ENCODE data around the gene FOXN4.
"Not testable (repeated sequence)": the region's sequence is repeated elsewhere in the genome, so short reads cannot be mapped to it uniquely, and the experiment has no call there.

The FOXN4 gene

GRCh38 chr12:109334887-109335286, 25.8 kb upstream of the FOXN4 start:
- Histone ChIP-seq H3K4me1 (ENCODE audit: control insufficient read depth in 1 of 2, insufficient read depth in 2 of 2, low read length in 2 of 2) (no peaks in the 10 kb centered on the region), H3K27ac (ENCODE audit: low read depth, low read length) (no peak overlapping the region), H3K36me3 (ENCODE audit: control insufficient read depth in 1 of 2, insufficient read depth in 2 of 2, low read length in 2 of 2) (no peaks in the 10 kb centered on the region), H3K9ac (ENCODE audit: low read depth in 1 of 2, low read length in 2 of 2) (no peak overlapping the region), H3K9me3 (ENCODE audit: control insufficient read depth in 1 of 2, low read length in 2 of 2) (no peaks in the 10 kb centered on the region), H3K4me3 (ENCODE audit: low read depth in 1 of 2, low read length in 2 of 2) (no peak overlapping the region), H3K27me3 (ENCODE audit: control insufficient read depth in 1 of 2, insufficient read depth in 2 of 2, low read length in 2 of 2) (peaks cover 0 to 4% of the 10 kb centered on the region in 2 donors)

GRCh38 chr12:109331301-109331952, 22.3 kb upstream of the FOXN4 start:
- H3K9ac ChIP-seq (ENCODE audit: low read depth in 1 of 2, low read length in 2 of 2) = no peak overlapping the region
- H3K27ac ChIP-seq (ENCODE audit: low read depth, low read length) = no peak overlapping the region
- H3K9me3 ChIP-seq (ENCODE audit: control insufficient read depth in 1 of 2, low read length in 2 of 2) = no peaks in the 10 kb centered on the region
- no peak overlapping the region for H3K4me3 ChIP-seq (ENCODE audit: low read depth in 1 of 2, low read length in 2 of 2)
- no peaks in the 10 kb centered on the region for H3K4me1 ChIP-seq (ENCODE audit: control insufficient read depth in 1 of 2, insufficient read depth in 2 of 2, low read length in 2 of 2)
- H3K27me3 ChIP-seq (ENCODE audit: control insufficient read depth in 1 of 2, insufficient read depth in 2 of 2, low read length in 2 of 2) = peaks cover 4 to 6% of the 10 kb centered on the region in 2 donors
- H3K36me3 ChIP-seq (ENCODE audit: control insufficient read depth in 1 of 2, insufficient read depth in 2 of 2, low read length in 2 of 2) = no peaks in the 10 kb centered on the region

GRCh38 chr12:109330282-109331230, 21.5 kb upstream of the FOXN4 start:
- no peaks in the 10 kb centered on the region for H3K9me3 ChIP-seq (ENCODE audit: control insufficient read depth in 1 of 2, low read length in 2 of 2)
- no peak overlapping the region for H3K27ac ChIP-seq (ENCODE audit: low read depth, low read length)
- H3K4me3 ChIP-seq (ENCODE audit: low read depth in 1 of 2, low read length in 2 of 2) = no peak overlapping the region
- H3K9ac ChIP-seq (ENCODE audit: low read depth in 1 of 2, low read length in 2 of 2) = no peak overlapping the region
- no peaks in the 10 kb centered on the region for H3K4me1 ChIP-seq (ENCODE audit: control insufficient read depth in 1 of 2, insufficient read depth in 2 of 2, low read length in 2 of 2)
- no peaks in the 10 kb centered on the region for H3K36me3 ChIP-seq (ENCODE audit: control insufficient read depth in 1 of 2, insufficient read depth in 2 of 2, low read length in 2 of 2)
- H3K27me3 ChIP-seq (ENCODE audit: control insufficient read depth in 1 of 2, insufficient read depth in 2 of 2, low read length in 2 of 2) = peaks cover 4 to 6% of the 10 kb centered on the region in 2 donors

- peaks cover 4 to 6% of the 10 kb centered on the region in 2 donors for H3K27me3 ChIP-seq (ENCODE audit: control insufficient read depth in 1 of 2, insufficient read depth in 2 of 2, low read length in 2 of 2)
- H3K9ac ChIP-seq (ENCODE audit: low read depth in 1 of 2, low read length in 2 of 2) = no peak overlapping the region
- H3K9me3 ChIP-seq (ENCODE audit: control insufficient read depth in 1 of 2, low read length in 2 of 2) = no peaks in the 10 kb centered on the region
- H3K27ac ChIP-seq (ENCODE audit: low read depth, low read length) = no peak overlapping the region
- no peaks in the 10 kb centered on the region for H3K4me1 ChIP-seq (ENCODE audit: control insufficient read depth in 1 of 2, insufficient read depth in 2 of 2, low read length in 2 of 2)
- H3K36me3 ChIP-seq (ENCODE audit: control insufficient read depth in 1 of 2, insufficient read depth in 2 of 2, low read length in 2 of 2) = no peaks in the 10 kb centered on the region
- no peak overlapping the region for H3K4me3 ChIP-seq (ENCODE audit: low read depth in 1 of 2, low read length in 2 of 2)
These were observed 20.6 kb upstream of the FOXN4 start for GRCh38 chr12:109329686-109330085.

- H3K4me1 ChIP-seq (ENCODE audit: control insufficient read depth in 1 of 2, insufficient read depth in 2 of 2, low read length in 2 of 2) = no peaks in the 10 kb centered on the region
These were observed 19.9 kb upstream of the FOXN4 start for GRCh38 chr12:109329003-109329402.

GRCh38 chr12:109321294-109321693, 12.2 kb upstream of the FOXN4 start:
- not testable (repeated sequence) for H3K27ac ChIP-seq (ENCODE audit: low read depth, low read length); H3K4me1 ChIP-seq (ENCODE audit: control insufficient read depth in 1 of 2, insufficient read depth in 2 of 2, low read length in 2 of 2); H3K27me3 ChIP-seq (ENCODE audit: control insufficient read depth in 1 of 2, insufficient read depth in 2 of 2, low read length in 2 of 2); H3K9me3 ChIP-seq (ENCODE audit: control insufficient read depth in 1 of 2, low read length in 2 of 2); H3K9ac ChIP-seq (ENCODE audit: low read depth in 1 of 2, low read length in 2 of 2); H3K4me3 ChIP-seq (ENCODE audit: low read depth in 1 of 2, low read length in 2 of 2); H3K36me3 ChIP-seq (ENCODE audit: control insufficient read depth in 1 of 2, insufficient read depth in 2 of 2, low read length in 2 of 2)

More at GRCh38 chr12:109329003-109329402, 19.9 kb upstream of the FOXN4 start:
- H3K4me3 ChIP-seq (ENCODE audit: low read depth in 1 of 2, low read length in 2 of 2) = no peak overlapping the region
- H3K9ac ChIP-seq (ENCODE audit: low read depth in 1 of 2, low read length in 2 of 2) = no peak overlapping the region
- no peaks in the 10 kb centered on the region for H3K9me3 ChIP-seq (ENCODE audit: control insufficient read depth in 1 of 2, low read length in 2 of 2)
- H3K36me3 ChIP-seq (ENCODE audit: control insufficient read depth in 1 of 2, insufficient read depth in 2 of 2, low read length in 2 of 2) = no peaks in the 10 kb centered on the region
- H3K27ac ChIP-seq (ENCODE audit: low read depth, low read length) = no peak overlapping the region
- peaks cover 6 to 7% of the 10 kb centered on the region in 2 donors for H3K27me3 ChIP-seq (ENCODE audit: control insufficient read depth in 1 of 2, insufficient read depth in 2 of 2, low read length in 2 of 2)

- Histone ChIP-seq H3K36me3 (ENCODE audit: control insufficient read depth in 1 of 2, insufficient read depth in 2 of 2, low read length in 2 of 2) (no peaks in the 10 kb centered on the region), H3K4me1 (ENCODE audit: control insufficient read depth in 1 of 2, insufficient read depth in 2 of 2, low read length in 2 of 2) (peaks cover 7 to 8% of the 10 kb centered on the region in 2 donors), H3K27me3 (ENCODE audit: control insufficient read depth in 1 of 2, insufficient read depth in 2 of 2, low read length in 2 of 2) (peaks cover 52 to 53% of the 10 kb centered on the region in 2 donors), H3K9ac (ENCODE audit: low read depth in 1 of 2, low read length in 2 of 2) (no peak overlapping the region), H3K4me3 (ENCODE audit: low read depth in 1 of 2, low read length in 2 of 2) (peak overlapping the region; percentile 50 to 59), H3K9me3 (ENCODE audit: control insufficient read depth in 1 of 2, low read length in 2 of 2) (no peaks in the 10 kb centered on the region), H3K27ac (ENCODE audit: low read depth, low read length) (no peak overlapping the region)
These were observed 1.4 kb upstream of the FOXN4 start for GRCh38 chr12:109310247-109311125.

- Histone ChIP-seq H3K9ac (ENCODE audit: low read depth in 1 of 2, low read length in 2 of 2) (no peak overlapping the region), H3K27ac (ENCODE audit: low read depth, low read length) (no peak overlapping the region), H3K4me3 (ENCODE audit: low read depth in 1 of 2, low read length in 2 of 2) (peak overlapping the region; percentile 55 to 59), H3K27me3 (ENCODE audit: control insufficient read depth in 1 of 2, insufficient read depth in 2 of 2, low read length in 2 of 2) (peaks cover 57 to 58% of the 10 kb centered on the region in 2 donors), H3K9me3 (ENCODE audit: control insufficient read depth in 1 of 2, low read length in 2 of 2) (no peaks in the 10 kb centered on the region), H3K4me1 (ENCODE audit: control insufficient read depth in 1 of 2, insufficient read depth in 2 of 2, low read length in 2 of 2) (peaks cover 7 to 8% of the 10 kb centered on the region in 2 donors), H3K36me3 (ENCODE audit: control insufficient read depth in 1 of 2, insufficient read depth in 2 of 2, low read length in 2 of 2) (no peaks in the 10 kb centered on the region)
These were observed 530 bp upstream of the FOXN4 start for GRCh38 chr12:109309381-109310246.

GRCh38 chr12:109307051-109307450, 2.0 kb downstream of the FOXN4 start:
- Histone ChIP-seq H3K4me1 (ENCODE audit: control insufficient read depth in 1 of 2, insufficient read depth in 2 of 2, low read length in 2 of 2) (peaks cover 7 to 8% of the 10 kb centered on the region in 2 donors), H3K9me3 (ENCODE audit: control insufficient read depth in 1 of 2, low read length in 2 of 2) (no peaks in the 10 kb centered on the region), H3K36me3 (ENCODE audit: control insufficient read depth in 1 of 2, insufficient read depth in 2 of 2, low read length in 2 of 2) (no peaks in the 10 kb centered on the region), H3K9ac (ENCODE audit: low read depth in 1 of 2, low read length in 2 of 2) (no peak overlapping the region), H3K27ac (ENCODE audit: low read depth, low read length) (no peak overlapping the region), H3K4me3 (ENCODE audit: low read depth in 1 of 2, low read length in 2 of 2) (no peak overlapping the region), H3K27me3 (ENCODE audit: control insufficient read depth in 1 of 2, insufficient read depth in 2 of 2, low read length in 2 of 2) (peaks cover 56 to 62% of the 10 kb centered on the region in 2 donors)
